Stomach (tissue), 9 donors: Measurements from ENCODE around the gene WDR93. TPM values are rescaled to one million over a fixed set of nuclear protein-coding genes. Genes with fewer than 3 reads are reported as not detected.
A peak's percentile ranks its signal among the peaks of the same experiment; 100 is the strongest.

Experiments used
- DNase-seq, 2 donors: peaks; one replicate each; pipeline versions ENCODE4 v3.0.0 to v3.0.0-alpha.2; 2013 to 2019
- H3K27ac ChIP-seq, 5 donors: fragments of 200-600 bp in 4 of 5; sonication (generic) in 4 of 5; one replicate each; pipeline ENCODE4 v1.5.1; 2013 to 2019; ENCODE audit warnings: mild to moderate bottlenecking in 1 of 5, moderate library complexity in 1 of 5
- H3K27me3 ChIP-seq, 3 donors: fragments of 200-600 bp; sonication (generic); one replicate each; pipeline ENCODE4 v1.5.1; 2017 to 2019; ENCODE audit warnings: mixed run types in 1 of 3
- H3K36me3 ChIP-seq, 4 donors: fragments of 200-600 bp; sonication (generic); 1 replicate in 3 of 4; 2 replicates in 1 of 4; pipeline ENCODE4 v1.5.1; 2016 to 2019
- H3K4me1 ChIP-seq, 4 donors: fragments of 200-600 bp; sonication (generic); one replicate each; pipeline ENCODE4 v1.5.1; 2016 to 2019
- H3K4me3 ChIP-seq, 4 donors: fragments of 200-600 bp; sonication (generic) in 3 of 4; one replicate each; pipeline ENCODE4 v1.5.1; 2016 to 2019; ENCODE audit warnings: mild to moderate bottlenecking in 1 of 4
- H3K9me3 ChIP-seq, 4 donors: fragments of 200-600 bp; sonication (generic); one replicate each; pipeline ENCODE4 v1.5.1; 2016 to 2019
- EP300 ChIP-seq: sonication (generic); formaldehyde crosslinking; IDR thresholded peaks from one replicate; pipeline ENCODE4 v1.6.1; 2017; ENCODE audit warnings: antibody characterized with exemption
- POLR2A ChIP-seq, 4 donors: fragments of 450-650 bp; IDR thresholded peaks; one replicate each; pipeline ENCODE4 v1.6.1; 2016; ENCODE audit warnings: antibody characterized with exemption in 4 of 4, control low read depth in 2 of 4, mild to moderate bottlenecking in 1 of 4, moderate library complexity in 1 of 4
- POLR2AphosphoS5 ChIP-seq, 3 donors: sonication (generic); formaldehyde crosslinking; IDR thresholded peaks; one replicate each; pipeline ENCODE4 v1.6.1; 2016; ENCODE audit warnings: antibody characterized with exemption in 3 of 3
- WGBS, 5 donors: extraction: QIAGEN DNeasy Blood & Tissue Kit in 3 of 5; methylation state at CpG; one replicate each; pipeline versions ENCODE4 v1.1.5 to v1.1.7; 2013 to 2018; 5-methylcytosine and 5-hydroxymethylcytosine counted together
- intact Hi-C: fragments of 100-400 bp; cut with DNase I; formaldehyde crosslinking; loops from one replicate; pipeline ENCODE4 v1.15.1; 2023; ENCODE audit warnings: low total_unique reads
- polyA plus RNA-seq, 3 donors: library from polyadenylated mRNA; stranded (reverse); fragments of 200-250 nt; gene quantifications; one replicate each; pipeline ENCODE4 v1.2.3, GENCODE V29; 2013
- total RNA-seq, 5 donors: library from RNA; depleted of rRNA; stranded (reverse); fragments of >200 nt; gene quantifications; one replicate each; pipeline versions ENCODE4 v1.1.0 to v1.2.3, GENCODE V29; 2014 to 2016
- TF ChIP-seq, protein P1 (sequence below), 7 experiments: fragments of 450-650 bp in 4 of 7; fragments of 200-600 bp in 3 of 7; sonication (generic) in 3 of 7; IDR thresholded peaks; one replicate each; pipeline ENCODE4 v1.5.1; 2016 to 2019; ENCODE audit warnings: antibody characterized with exemption in 7 of 7, control low read depth in 2 of 7, mild to moderate bottlenecking in 1 of 7
- donor health status: healthy with polysubstance abuse.
- donor health status: Bipolar disorder and iron deficiency.
- donor health status: healthy.

Gene WDR93
- total and polyA plus RNA-seq, 8 donors, result 0.10 TPM; not detected in 7

DNA sequence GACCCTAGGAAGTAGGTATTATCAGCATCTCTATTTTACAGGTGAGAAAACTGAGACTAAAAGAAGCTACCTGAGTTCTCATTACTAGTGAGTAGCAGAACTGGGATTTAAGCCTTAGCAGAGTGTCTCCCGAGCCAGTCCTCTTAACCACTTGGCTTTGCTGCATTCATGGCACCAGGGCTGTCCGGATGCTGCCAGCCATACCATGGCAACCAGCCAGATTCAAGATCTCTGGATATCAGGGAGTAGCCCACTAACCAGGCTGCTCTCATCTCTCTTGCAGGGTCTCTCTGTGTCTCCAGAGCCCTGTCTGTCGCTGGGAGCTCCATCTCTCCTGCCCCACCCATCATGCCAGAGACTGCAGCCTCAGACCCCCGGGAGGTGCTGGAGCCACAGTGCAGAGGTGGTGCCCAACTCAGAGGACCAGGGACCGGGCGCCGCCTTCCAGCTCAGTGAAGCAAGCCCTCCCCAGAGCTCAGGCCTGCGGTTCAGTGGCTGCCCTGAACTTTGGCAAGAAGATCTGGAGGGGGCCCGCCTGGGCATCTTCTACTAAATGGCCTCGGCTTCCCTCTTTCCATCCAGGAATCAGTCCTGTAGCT is 87.3 kb downstream of the WDR93 start:
- 82 to 93% (median 88%) methylated on average over 9 to 10 of the region's 10 CpGs for WGBS, 5 donors
- Histone ChIP-seq H3K27me3 (no peaks in the 10 kb centered on the region), H3K9me3 (no peaks in the 10 kb centered on the region), H3K27ac (no peak overlapping the region), H3K4me3 (no peak overlapping the region), H3K36me3 (no peaks in the 10 kb centered on the region), H3K4me1 (peaks cover 12 to 21% (median 16%) of the 10 kb centered on the region in 4 donors)
- no peak for DNase-seq
- intact Hi-C loops, result no loop called here
- TF ChIP-seq EP300 (no peak), POLR2AphosphoS5 (IDR thresholded peaks at IDR 0.05) (no peak), POLR2A (IDR thresholded peaks at IDR 0.05) (no peak)
- TF ChIP-seq, protein P1, sequence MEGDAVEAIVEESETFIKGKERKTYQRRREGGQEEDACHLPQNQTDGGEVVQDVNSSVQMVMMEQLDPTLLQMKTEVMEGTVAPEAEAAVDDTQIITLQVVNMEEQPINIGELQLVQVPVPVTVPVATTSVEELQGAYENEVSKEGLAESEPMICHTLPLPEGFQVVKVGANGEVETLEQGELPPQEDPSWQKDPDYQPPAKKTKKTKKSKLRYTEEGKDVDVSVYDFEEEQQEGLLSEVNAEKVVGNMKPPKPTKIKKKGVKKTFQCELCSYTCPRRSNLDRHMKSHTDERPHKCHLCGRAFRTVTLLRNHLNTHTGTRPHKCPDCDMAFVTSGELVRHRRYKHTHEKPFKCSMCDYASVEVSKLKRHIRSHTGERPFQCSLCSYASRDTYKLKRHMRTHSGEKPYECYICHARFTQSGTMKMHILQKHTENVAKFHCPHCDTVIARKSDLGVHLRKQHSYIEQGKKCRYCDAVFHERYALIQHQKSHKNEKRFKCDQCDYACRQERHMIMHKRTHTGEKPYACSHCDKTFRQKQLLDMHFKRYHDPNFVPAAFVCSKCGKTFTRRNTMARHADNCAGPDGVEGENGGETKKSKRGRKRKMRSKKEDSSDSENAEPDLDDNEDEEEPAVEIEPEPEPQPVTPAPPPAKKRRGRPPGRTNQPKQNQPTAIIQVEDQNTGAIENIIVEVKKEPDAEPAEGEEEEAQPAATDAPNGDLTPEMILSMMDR (IDR thresholded peaks at IDR 0.05), result no peak

DNA sequence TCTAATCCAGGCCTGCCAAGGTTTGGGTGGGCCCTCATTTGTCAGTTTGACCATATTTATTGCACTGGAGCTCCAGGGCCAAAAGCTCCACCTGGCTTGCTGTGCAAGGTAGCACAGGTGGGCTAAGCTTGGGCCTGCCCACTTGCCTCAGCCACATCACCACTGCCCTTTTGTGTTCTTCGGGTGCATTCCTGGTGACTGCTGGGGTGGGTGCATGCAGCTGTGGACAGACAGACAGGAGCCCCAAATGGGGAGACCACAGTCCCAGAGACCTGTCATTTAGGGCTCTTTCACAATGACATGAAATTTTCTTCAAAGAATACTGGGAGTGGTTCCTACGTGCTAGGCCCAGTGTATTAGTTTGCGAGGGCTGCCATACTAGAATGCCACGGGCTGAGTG is 88.2 kb downstream of the WDR93 start:
- no peaks in the 10 kb centered on the region for H3K27me3 ChIP-seq
- H3K9me3 ChIP-seq, result no peaks in the 10 kb centered on the region
- DNase-seq, result no peak
- TF ChIP-seq POLR2AphosphoS5 (IDR thresholded peaks at IDR 0.05) (no peak), EP300 (no peak), POLR2A (IDR thresholded peaks at IDR 0.05) (no peak)
- TF ChIP-seq, protein P1 (IDR thresholded peaks at IDR 0.05), result no peak
- H3K4me1 ChIP-seq, result peaks cover 12 to 21% (median 16%) of the 10 kb centered on the region in 4 donors
- intact Hi-C loops, result no loop called here
- no peaks in the 10 kb centered on the region for H3K36me3 ChIP-seq
- H3K4me3 ChIP-seq, result no peak overlapping the region
- WGBS, 5 donors, result 62 to 96% (median 89%) methylated on average over 4 of the region's 4 CpGs
- H3K27ac ChIP-seq, result no peak overlapping the region

DNA sequence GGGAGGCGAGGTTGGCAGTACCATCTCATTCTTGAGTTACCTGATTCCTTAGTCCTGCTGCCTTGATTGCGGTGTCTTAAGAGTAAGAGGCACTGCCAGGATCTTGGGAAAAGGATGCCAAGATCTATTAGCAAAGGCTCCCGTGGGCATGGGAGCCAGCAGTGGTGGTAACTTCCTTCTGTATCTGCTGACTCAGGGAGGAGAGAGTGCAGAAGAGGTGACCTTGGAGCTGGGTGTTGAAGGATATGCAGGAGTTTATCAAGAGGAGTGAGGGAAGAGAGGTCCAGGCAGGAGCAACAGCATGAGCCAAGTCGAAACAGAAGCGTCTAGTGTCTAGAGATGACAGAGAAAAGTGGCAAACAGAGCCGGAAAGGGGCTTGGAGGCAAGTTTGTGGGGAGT is 90.0 kb downstream of the WDR93 start:
- Histone ChIP-seq H3K36me3 (no peaks in the 10 kb centered on the region), H3K4me3 (no peak overlapping the region), H3K9me3 (no peaks in the 10 kb centered on the region), H3K4me1 (peaks cover 16 to 32% (median 19%) of the 10 kb centered on the region in 4 donors), H3K27ac (no peak overlapping the region), H3K27me3 (no peaks in the 10 kb centered on the region)
- TF ChIP-seq, protein P1 (IDR thresholded peaks at IDR 0.05), result no peak
- TF ChIP-seq POLR2AphosphoS5 (IDR thresholded peaks at IDR 0.05) (no peak), POLR2A (IDR thresholded peaks at IDR 0.05) (no peak), EP300 (no peak)
- 74 to 83% (median 79%) methylated on average over 6 of the region's 6 CpGs for WGBS, 5 donors
- peak in 1 of 2 donors; percentile 3 for DNase-seq
- intact Hi-C loops, result no loop called here

GRCh38 chr15:89781055-89781454 is 90.4 kb downstream of the WDR93 start:
- no peaks in the 10 kb centered on the region for H3K9me3 ChIP-seq
- intact Hi-C loops, result no loop called here
- H3K27me3 ChIP-seq, result no peaks in the 10 kb centered on the region
- H3K4me1 ChIP-seq, result peaks cover 11 to 30% (median 15%) of the 10 kb centered on the region in 4 donors
- H3K27ac ChIP-seq, result no peak overlapping the region
- WGBS, 5 donors, result 58 to 73% (median 64%) methylated on average over 6 of the region's 6 CpGs
- H3K4me3 ChIP-seq, result no peak overlapping the region
- no peaks in the 10 kb centered on the region for H3K36me3 ChIP-seq
- DNase-seq, result peak in 1 of 2 donors; percentile 10
- TF ChIP-seq EP300 (no peak), POLR2A (IDR thresholded peaks at IDR 0.05) (no peak), POLR2AphosphoS5 (IDR thresholded peaks at IDR 0.05) (no peak)
- TF ChIP-seq, protein P1 (IDR thresholded peaks at IDR 0.05), result no peak
